ENCODE measurements around the gene NEUROD2.

NEUROD2 gene

GRCh38 chr17:39603304-39604016, 4.3 kb downstream of the NEUROD2 start:
- Histone ChIP-seq H3K9me3 (ENCODE audit: low read length) (no peaks in the 10 kb centered on the region), H3K4me3 (ENCODE audit: low read depth in 1 of 2, low read length in 2 of 2) (no peak overlapping the region), H3K9ac (ENCODE audit: low read length) (no peak overlapping the region), H3K27ac (ENCODE audit: low read depth, low read length) (no peak overlapping the region), H3K36me3 (ENCODE audit: insufficient read depth, low read length) (no peaks in the 10 kb centered on the region), H3K4me1 (ENCODE audit: insufficient read depth, low read length) (peaks cover 22% of the 10 kb centered on the region), H3K27me3 (ENCODE audit: control insufficient read depth in 1 of 2, insufficient read depth in 2 of 2, low read length in 2 of 2) (peaks cover 77 to 99% of the 10 kb centered on the region in 2 donors)

GRCh38 chr17:39602533-39603303, 5.0 kb downstream of the NEUROD2 start:
- Histone ChIP-seq H3K36me3 (ENCODE audit: insufficient read depth, low read length) (no peaks in the 10 kb centered on the region), H3K27me3 (ENCODE audit: control insufficient read depth in 1 of 2, insufficient read depth in 2 of 2, low read length in 2 of 2) (peaks cover 82 to 99% of the 10 kb centered on the region in 2 donors), H3K9me3 (ENCODE audit: low read length) (no peaks in the 10 kb centered on the region), H3K4me1 (ENCODE audit: insufficient read depth, low read length) (peaks cover 23% of the 10 kb centered on the region), H3K4me3 (ENCODE audit: low read depth in 1 of 2, low read length in 2 of 2) (no peak overlapping the region), H3K27ac (ENCODE audit: low read depth, low read length) (no peak overlapping the region), H3K9ac (ENCODE audit: low read length) (no peak overlapping the region)

GRCh38 chr17:39601758-39602532, 5.8 kb downstream of the NEUROD2 start:
- no peak overlapping the region for H3K9ac ChIP-seq (ENCODE audit: low read length)
- H3K36me3 ChIP-seq (ENCODE audit: insufficient read depth, low read length), result no peaks in the 10 kb centered on the region
- H3K27ac ChIP-seq (ENCODE audit: low read depth, low read length), result no peak overlapping the region
- H3K9me3 ChIP-seq (ENCODE audit: low read length), result no peaks in the 10 kb centered on the region
- no peak overlapping the region for H3K4me3 ChIP-seq (ENCODE audit: low read depth in 1 of 2, low read length in 2 of 2)
- peaks cover 76 to 99% of the 10 kb centered on the region in 2 donors for H3K27me3 ChIP-seq (ENCODE audit: control insufficient read depth in 1 of 2, insufficient read depth in 2 of 2, low read length in 2 of 2)
- H3K4me1 ChIP-seq (ENCODE audit: insufficient read depth, low read length), result peaks cover 20% of the 10 kb centered on the region

- H3K4me1 ChIP-seq (ENCODE audit: insufficient read depth, low read length), result peaks cover 18% of the 10 kb centered on the region
- peaks cover 77 to 99% of the 10 kb centered on the region in 2 donors for H3K27me3 ChIP-seq (ENCODE audit: control insufficient read depth in 1 of 2, insufficient read depth in 2 of 2, low read length in 2 of 2)
- no peaks in the 10 kb centered on the region for H3K36me3 ChIP-seq (ENCODE audit: insufficient read depth, low read length)
These were observed 6.6 kb downstream of the NEUROD2 start for GRCh38 chr17:39600997-39601597.

GRCh38 chr17:39600288-39600996, 7.3 kb downstream of the NEUROD2 start:
- Histone ChIP-seq H3K27me3 (ENCODE audit: control insufficient read depth in 1 of 2, insufficient read depth in 2 of 2, low read length in 2 of 2) (peaks cover 78 to 100% of the 10 kb centered on the region in 2 donors), H3K9me3 (ENCODE audit: low read length) (no peaks in the 10 kb centered on the region), H3K36me3 (ENCODE audit: insufficient read depth, low read length) (no peaks in the 10 kb centered on the region), H3K4me3 (ENCODE audit: low read depth in 1 of 2, low read length in 2 of 2) (no peak overlapping the region), H3K4me1 (ENCODE audit: insufficient read depth, low read length) (peaks cover 12% of the 10 kb centered on the region), H3K27ac (ENCODE audit: low read depth, low read length) (no peak overlapping the region), H3K9ac (ENCODE audit: low read length) (no peak overlapping the region)

More at GRCh38 chr17:39600997-39601597, 6.6 kb downstream of the NEUROD2 start:
- H3K27ac ChIP-seq (ENCODE audit: low read depth, low read length), result no peak overlapping the region
- H3K9ac ChIP-seq (ENCODE audit: low read length), result no peak overlapping the region
- no peak overlapping the region for H3K4me3 ChIP-seq (ENCODE audit: low read depth in 1 of 2, low read length in 2 of 2)
- no peaks in the 10 kb centered on the region for H3K9me3 ChIP-seq (ENCODE audit: low read length)

- Histone ChIP-seq H3K36me3 (ENCODE audit: insufficient read depth, low read length) (no peaks in the 10 kb centered on the region), H3K9me3 (ENCODE audit: low read length) (no peaks in the 10 kb centered on the region), H3K4me3 (ENCODE audit: low read depth in 1 of 2, low read length in 2 of 2) (no peak overlapping the region), H3K27me3 (ENCODE audit: control insufficient read depth in 1 of 2, insufficient read depth in 2 of 2, low read length in 2 of 2) (peaks cover 75 to 100% of the 10 kb centered on the region in 2 donors), H3K9ac (ENCODE audit: low read length) (no peak overlapping the region), H3K27ac (ENCODE audit: low read depth, low read length) (no peak overlapping the region), H3K4me1 (ENCODE audit: insufficient read depth, low read length) (peaks cover 12% of the 10 kb centered on the region)
These were observed 8.0 kb downstream of the NEUROD2 start for GRCh38 chr17:39599665-39600231.

- no peaks in the 10 kb centered on the region for H3K36me3 ChIP-seq (ENCODE audit: insufficient read depth, low read length)
- peaks cover 12% of the 10 kb centered on the region for H3K4me1 ChIP-seq (ENCODE audit: insufficient read depth, low read length)
- peaks cover 74 to 94% of the 10 kb centered on the region in 2 donors for H3K27me3 ChIP-seq (ENCODE audit: control insufficient read depth in 1 of 2, insufficient read depth in 2 of 2, low read length in 2 of 2)
- H3K27ac ChIP-seq (ENCODE audit: low read depth, low read length), result no peak overlapping the region
- no peak overlapping the region for H3K4me3 ChIP-seq (ENCODE audit: low read depth in 1 of 2, low read length in 2 of 2)
- H3K9me3 ChIP-seq (ENCODE audit: low read length), result no peaks in the 10 kb centered on the region
- no peak overlapping the region for H3K9ac ChIP-seq (ENCODE audit: low read length)
These were observed 8.6 kb downstream of the NEUROD2 start for GRCh38 chr17:39599004-39599664.

GRCh38 chr17:39598630-39599003, 9.1 kb downstream of the NEUROD2 start:
- Histone ChIP-seq H3K27me3 (ENCODE audit: control insufficient read depth in 1 of 2, insufficient read depth in 2 of 2, low read length in 2 of 2) (peaks cover 69 to 89% of the 10 kb centered on the region in 2 donors), H3K4me3 (ENCODE audit: low read depth in 1 of 2, low read length in 2 of 2) (no peak overlapping the region), H3K4me1 (ENCODE audit: insufficient read depth, low read length) (peaks cover 12% of the 10 kb centered on the region), H3K27ac (ENCODE audit: low read depth, low read length) (no peak overlapping the region), H3K9me3 (ENCODE audit: low read length) (no peaks in the 10 kb centered on the region), H3K36me3 (ENCODE audit: insufficient read depth, low read length) (no peaks in the 10 kb centered on the region), H3K9ac (ENCODE audit: low read length) (no peak overlapping the region)

- H3K27me3 ChIP-seq (ENCODE audit: control insufficient read depth in 1 of 2, insufficient read depth in 2 of 2, low read length in 2 of 2), result peaks cover 63 to 86% of the 10 kb centered on the region in 2 donors
- H3K36me3 ChIP-seq (ENCODE audit: insufficient read depth, low read length), result no peaks in the 10 kb centered on the region
- H3K9me3 ChIP-seq (ENCODE audit: low read length), result no peaks in the 10 kb centered on the region
- peaks cover 12% of the 10 kb centered on the region for H3K4me1 ChIP-seq (ENCODE audit: insufficient read depth, low read length)
- H3K9ac ChIP-seq (ENCODE audit: low read length), result no peak overlapping the region
- no peak overlapping the region for H3K4me3 ChIP-seq (ENCODE audit: low read depth in 1 of 2, low read length in 2 of 2)
- no peak overlapping the region for H3K27ac ChIP-seq (ENCODE audit: low read depth, low read length)
These were observed 9.7 kb downstream of the NEUROD2 start for GRCh38 chr17:39598047-39598481.

All from muscle layer of colon (tissue), 2 donors.